Mucosa of rectum (tissue), 2 donors: ENCODE measurements around the gene LOXL3.

Experiments used
- H3K27ac ChIP-seq, 2 donors: one replicate each; pipeline ENCODE4 v1.7.0; 2013; ENCODE audit warnings: inconsistent platforms in 2 of 2, low read depth in 2 of 2, low read length in 2 of 2
- H3K27me3 ChIP-seq, 2 donors: one replicate each; pipeline ENCODE4 v1.7.0; 2013; ENCODE audit warnings: low read length in 2 of 2; ENCODE audit not compliant: control insufficient read depth in 2 of 2, insufficient read depth in 2 of 2
- H3K36me3 ChIP-seq, 2 donors: one replicate each; pipeline ENCODE4 v1.7.0; 2013; ENCODE audit warnings: low read length in 2 of 2; ENCODE audit not compliant: control insufficient read depth in 2 of 2, insufficient read depth in 2 of 2
- H3K4me1 ChIP-seq, 2 donors: one replicate each; pipeline ENCODE4 v1.7.0; 2013; ENCODE audit warnings: low read length in 2 of 2, mild to moderate bottlenecking in 1 of 2; ENCODE audit not compliant: control insufficient read depth in 2 of 2, insufficient read depth in 2 of 2
- H3K4me3 ChIP-seq, 2 donors: one replicate each; pipeline ENCODE4 v1.7.0; 2013; ENCODE audit warnings: low read length in 2 of 2
- H3K9ac ChIP-seq, 2 donors: one replicate each; pipeline ENCODE4 v1.7.0; 2013; ENCODE audit warnings: low read length in 2 of 2, low read depth in 1 of 2, mild to moderate bottlenecking in 1 of 2
- H3K9me3 ChIP-seq, 2 donors: one replicate each; pipeline ENCODE4 v1.7.0; 2013; ENCODE audit warnings: low read length in 2 of 2; ENCODE audit not compliant: control insufficient read depth in 2 of 2
- donor health status: healthy.
- donor health status: Normal muscosa, but diverticular disease.

LOXL3 gene

GRCh38 chr2:74536166-74536950 is 17.4 kb downstream of the LOXL3 start:
- Histone ChIP-seq H3K27me3 (no peaks in the 10 kb centered on the region), H3K36me3 (peaks cover 6 to 10% of the 10 kb centered on the region in 2 donors), H3K9ac (no peak overlapping the region), H3K9me3 (no peaks in the 10 kb centered on the region), H3K4me3 (no peak overlapping the region), H3K4me1 (peaks cover under 1 to 3% of the 10 kb centered on the region in 2 donors), H3K27ac (no peak overlapping the region)

GRCh38 chr2:74535440-74535965 is 18.2 kb downstream of the LOXL3 start:
- no peaks in the 10 kb centered on the region for H3K9me3 ChIP-seq
- H3K4me1 ChIP-seq: peaks cover 8 to 12% of the 10 kb centered on the region in 2 donors
- H3K4me3 ChIP-seq: no peak overlapping the region
- H3K36me3 ChIP-seq: peaks cover 6 to 10% of the 10 kb centered on the region in 2 donors
- no peak overlapping the region for H3K27ac ChIP-seq
- H3K9ac ChIP-seq: no peak overlapping the region
- no peaks in the 10 kb centered on the region for H3K27me3 ChIP-seq

GRCh38 chr2:74534411-74534810 is 19.3 kb downstream of the LOXL3 start:
- Histone ChIP-seq H3K36me3 (peaks cover 6 to 10% of the 10 kb centered on the region in 2 donors), H3K4me1 (peaks cover 8 to 13% of the 10 kb centered on the region in 2 donors), H3K27ac (no peak overlapping the region), H3K4me3 (no peak overlapping the region), H3K9me3 (no peaks in the 10 kb centered on the region), H3K9ac (no peak overlapping the region), H3K27me3 (no peaks in the 10 kb centered on the region)

- peaks cover 6 to 10% of the 10 kb centered on the region in 2 donors for H3K36me3 ChIP-seq
- H3K27ac ChIP-seq: no peak overlapping the region
- no peaks in the 10 kb centered on the region for H3K9me3 ChIP-seq
- H3K27me3 ChIP-seq: no peaks in the 10 kb centered on the region
- peaks cover 17 to 18% of the 10 kb centered on the region in 2 donors for H3K4me1 ChIP-seq
- no peak overlapping the region for H3K9ac ChIP-seq
- H3K4me3 ChIP-seq: no peak overlapping the region
Observed at GRCh38 chr2:74533464-74533863, 20.3 kb downstream of the LOXL3 start.

GRCh38 chr2:74532222-74532621 is 21.5 kb downstream of the LOXL3 start:
- no peaks in the 10 kb centered on the region for H3K9me3 ChIP-seq
- no peaks in the 10 kb centered on the region for H3K27me3 ChIP-seq
- peaks cover 23 to 24% of the 10 kb centered on the region in 2 donors for H3K4me1 ChIP-seq
- H3K27ac ChIP-seq: no peak overlapping the region
- peaks cover 8 to 23% of the 10 kb centered on the region in 2 donors for H3K36me3 ChIP-seq
- no peak overlapping the region for H3K9ac ChIP-seq
- H3K4me3 ChIP-seq: no peak overlapping the region

- H3K4me1 ChIP-seq: peaks cover 23 to 25% of the 10 kb centered on the region in 2 donors
- H3K27ac ChIP-seq: no peak overlapping the region
- no peaks in the 10 kb centered on the region for H3K27me3 ChIP-seq
- H3K9me3 ChIP-seq: no peaks in the 10 kb centered on the region
- H3K4me3 ChIP-seq: no peak overlapping the region
- H3K9ac ChIP-seq: no peak overlapping the region
- H3K36me3 ChIP-seq: peaks cover 14 to 28% of the 10 kb centered on the region in 2 donors
Observed at GRCh38 chr2:74531666-74532065, 22.1 kb downstream of the LOXL3 start.

GRCh38 chr2:74530239-74531187 is 23.2 kb downstream of the LOXL3 start:
- no peaks in the 10 kb centered on the region for H3K9me3 ChIP-seq
- H3K27me3 ChIP-seq: no peaks in the 10 kb centered on the region
- peaks cover 25 to 28% of the 10 kb centered on the region in 2 donors for H3K4me1 ChIP-seq
- H3K27ac ChIP-seq: peak overlapping the region; percentile 68 to 90
- peak overlapping the region; percentile 83 to 88 for H3K9ac ChIP-seq
- peak overlapping the region; percentile 94 to 97 for H3K4me3 ChIP-seq
- peaks cover 18 to 37% of the 10 kb centered on the region in 2 donors for H3K36me3 ChIP-seq

- Histone ChIP-seq H3K27me3 (no peaks in the 10 kb centered on the region), H3K9me3 (no peaks in the 10 kb centered on the region), H3K4me3 (peak within 1 kb of the TSS; percentile 94 to 97), H3K9ac (peak within 1 kb of the TSS; percentile 88 to 96), H3K27ac (peak within 1 kb of the TSS; percentile 87 to 90), H3K4me1 (peaks cover 32 to 33% of the 10 kb centered on the region in 2 donors), H3K36me3 (peaks cover 18 to 37% of the 10 kb centered on the region in 2 donors)
Observed at GRCh38 chr2:74529357-74530238, 24.1 kb downstream of the LOXL3 start, which contains the start of the genes AUP1 and HTRA2. TSS of gene AUP1 (minus strand) at chr2:74529706. CDS start at chr2:74529629, 77 bp downstream. TSS of gene HTRA2 (plus strand) at chr2:74529933. CDS start at chr2:74530007, 74 bp downstream.
